Neutrophil (primary cell): ENCODE data around the gene MANF.

ENCODE experiments used
- H3K27ac ChIP-seq: fragments of 200-600 bp; sonication (generic); 2 replicates; pipeline ENCODE4 v1.5.1; 2016; ENCODE audit warnings: mild to moderate bottlenecking, moderate library complexity
- H3K27me3 ChIP-seq: fragments of 200-600 bp; sonication (generic); 2 replicates; pipeline ENCODE4 v1.6.0; 2016; ENCODE audit warnings: mild to moderate bottlenecking
- H3K36me3 ChIP-seq: fragments of 200-600 bp; sonication (generic); 2 replicates; pipeline ENCODE4 v1.5.1; 2017
- H3K4me1 ChIP-seq, 2 experiments: fragments of 200-600 bp in 1 of 2; sonication (generic) in 1 of 2; 1 replicate in 1 of 2; 2 replicates in 1 of 2; pipeline versions ENCODE4 v1.5.1 to v1.6.1; 2013 to 2016; ENCODE audit warnings: low read depth in 1 of 2, low read length in 1 of 2, mild to moderate bottlenecking in 1 of 2, moderate library complexity in 1 of 2; ENCODE audit not compliant: control insufficient read depth in 1 of 2, insufficient read depth in 1 of 2
- H3K4me3 ChIP-seq, 2 experiments: fragments of 200-600 bp in 1 of 2; sonication (generic) in 1 of 2; 1 replicate in 1 of 2; 2 replicates in 1 of 2; pipeline ENCODE4 v1.5.1; 2013 to 2016; ENCODE audit warnings: low read depth in 1 of 2, low read length in 1 of 2, mild to moderate bottlenecking in 1 of 2, moderate library complexity in 1 of 2
- H3K9me3 ChIP-seq: fragments of 200-600 bp; sonication (generic); 2 replicates; pipeline ENCODE4 v1.5.1; 2016
- CTCF ChIP-seq: fragments of 200-600 bp; sonication (generic); IDR thresholded peaks from 2 replicates; pipeline ENCODE4 v1.5.1; 2016; ENCODE audit warnings: antibody characterized with exemption

Gene MANF

GRCh38 chr3:51354172-51354571 is 30.9 kb upstream of the MANF start:
- Histone ChIP-seq H3K4me1 (no peaks in the 10 kb centered on the region), H3K4me3 (no peak overlapping the region), H3K27me3 (no peaks in the 10 kb centered on the region), H3K9me3 (no peaks in the 10 kb centered on the region), H3K36me3 (no peaks in the 10 kb centered on the region), H3K27ac (no peak overlapping the region)
- TF ChIP-seq CTCF = no peak

DNA sequence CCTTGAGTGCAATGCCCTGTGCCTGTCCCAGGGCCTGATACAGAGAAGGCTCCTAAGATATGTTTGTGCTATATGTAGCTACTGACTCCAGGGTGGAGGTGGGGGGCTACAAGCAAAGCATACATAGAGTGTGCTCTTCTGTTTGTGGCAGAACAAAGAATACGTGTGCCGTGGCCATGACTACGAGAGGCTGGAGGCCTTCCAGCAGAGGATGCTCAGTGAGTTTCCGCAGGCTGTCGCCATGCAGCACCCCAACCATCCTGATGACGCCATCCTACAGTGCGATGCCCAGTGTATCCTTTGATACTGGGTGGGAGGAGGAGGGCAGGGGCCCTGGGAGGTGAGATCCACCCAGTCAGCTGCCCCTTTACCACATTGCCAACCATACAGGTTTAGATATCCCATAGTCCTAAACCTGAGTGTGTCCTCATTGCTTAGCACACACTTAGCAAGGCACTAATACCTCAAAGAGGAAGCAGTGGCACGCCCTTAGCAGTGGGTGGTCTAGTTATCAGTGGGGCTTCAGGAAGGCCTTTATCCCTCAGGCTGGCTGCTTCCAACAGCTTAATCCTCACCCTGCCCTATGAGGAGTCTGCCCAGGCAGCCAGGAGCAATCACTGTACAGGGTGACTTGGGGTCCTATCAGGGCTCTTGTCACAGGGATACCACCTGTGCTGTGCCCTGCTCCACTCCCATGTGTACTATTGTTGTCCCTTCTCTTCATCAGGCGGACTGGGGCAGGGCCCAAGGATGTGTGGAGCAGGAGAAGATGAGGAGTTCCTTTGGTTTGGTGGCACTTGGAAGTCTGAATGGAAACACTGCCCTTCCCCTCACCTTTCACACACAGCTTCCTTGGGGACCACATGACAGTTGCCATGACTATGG is 30.1 kb upstream of the MANF start:
- H3K9me3 ChIP-seq = no peaks in the 10 kb centered on the region
- no peaks in the 10 kb centered on the region for H3K36me3 ChIP-seq
- no peaks in the 10 kb centered on the region for H3K4me1 ChIP-seq
- no peak for TF ChIP-seq CTCF
- no peaks in the 10 kb centered on the region for H3K27me3 ChIP-seq
- H3K4me3 ChIP-seq = no peak overlapping the region
- no peak overlapping the region for H3K27ac ChIP-seq

- Histone ChIP-seq H3K4me3 (no peak overlapping the region), H3K27ac (no peak overlapping the region), H3K36me3 (no peaks in the 10 kb centered on the region), H3K4me1 (no peaks in the 10 kb centered on the region), H3K27me3 (no peaks in the 10 kb centered on the region), H3K9me3 (no peaks in the 10 kb centered on the region)
- TF ChIP-seq CTCF = no peak
Measured at GRCh38 chr3:51355891-51356578, 29.1 kb upstream of the MANF start.

DNA sequence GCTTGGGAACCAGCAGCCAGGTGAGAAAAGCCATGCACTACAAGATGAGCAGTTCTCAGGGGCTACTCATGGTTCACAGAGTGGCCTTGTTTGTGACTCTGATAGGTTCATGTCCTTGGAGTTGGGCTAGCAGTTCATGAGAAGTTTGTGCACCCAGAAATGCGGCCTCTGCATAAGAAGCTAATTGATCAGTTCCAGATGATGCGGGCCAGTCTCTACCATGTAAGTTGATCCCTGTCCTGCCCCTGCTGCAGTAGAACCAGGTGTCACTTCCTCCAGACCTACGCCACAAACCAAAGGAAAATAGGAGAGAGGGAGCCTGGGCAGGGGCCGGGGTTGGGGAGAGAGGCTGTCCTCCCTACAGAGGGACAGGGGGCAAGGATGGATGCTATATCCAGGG is 27.2 kb upstream of the MANF start:
- no peak overlapping the region for H3K4me3 ChIP-seq
- no peaks in the 10 kb centered on the region for H3K4me1 ChIP-seq
- no peaks in the 10 kb centered on the region for H3K27me3 ChIP-seq
- no peaks in the 10 kb centered on the region for H3K36me3 ChIP-seq
- no peak overlapping the region for H3K27ac ChIP-seq
- no peaks in the 10 kb centered on the region for H3K9me3 ChIP-seq
- no peak for TF ChIP-seq CTCF

DNA sequence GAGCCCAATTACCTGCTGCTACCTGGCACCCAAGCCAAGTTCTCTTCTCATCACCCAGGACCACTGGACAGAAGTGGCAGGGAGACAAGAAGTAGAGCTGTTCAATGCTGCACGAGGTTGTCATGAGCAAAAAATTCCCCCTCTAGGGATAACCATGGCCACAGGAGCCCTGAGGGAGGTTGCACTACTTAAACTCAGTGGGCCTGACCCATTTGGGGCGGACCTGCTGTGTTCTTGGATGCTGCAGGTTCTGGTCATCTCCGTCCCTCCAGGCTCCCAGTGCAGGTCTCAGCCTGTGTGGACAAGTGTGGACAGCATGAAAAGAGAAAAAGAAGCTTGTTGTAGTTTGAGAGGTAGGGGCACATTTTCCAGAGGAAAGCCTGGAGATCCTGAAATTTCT is 26.1 kb upstream of the MANF start:
- Histone ChIP-seq H3K9me3 (no peaks in the 10 kb centered on the region), H3K27ac (no peak overlapping the region), H3K4me3 (no peak overlapping the region), H3K36me3 (no peaks in the 10 kb centered on the region), H3K27me3 (no peaks in the 10 kb centered on the region), H3K4me1 (no peaks in the 10 kb centered on the region)
- TF ChIP-seq CTCF = no peak
